ENCODE data around the gene FAM131A. TPM values are rescaled to one million over a fixed set of nuclear protein-coding genes. Genes with fewer than 3 reads are reported as not detected.
A peak's percentile ranks its signal among the peaks of the same experiment; 100 is the strongest.

FAM131A gene, protein sequence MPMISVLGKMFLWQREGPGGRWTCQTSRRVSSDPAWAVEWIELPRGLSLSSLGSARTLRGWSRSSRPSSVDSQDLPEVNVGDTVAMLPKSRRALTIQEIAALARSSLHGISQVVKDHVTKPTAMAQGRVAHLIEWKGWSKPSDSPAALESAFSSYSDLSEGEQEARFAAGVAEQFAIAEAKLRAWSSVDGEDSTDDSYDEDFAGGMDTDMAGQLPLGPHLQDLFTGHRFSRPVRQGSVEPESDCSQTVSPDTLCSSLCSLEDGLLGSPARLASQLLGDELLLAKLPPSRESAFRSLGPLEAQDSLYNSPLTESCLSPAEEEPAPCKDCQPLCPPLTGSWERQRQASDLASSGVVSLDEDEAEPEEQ
- total RNA-seq = 10 to 100 TPM; 26.5 to 41.1 (median 33.6) TPM
- polyA plus RNA-seq = 34.3 TPM
- long read RNA-seq, donor 1, transcript FAM131A-207 (7 exons, 1,335 nt) = major isoform, 30 of 80 reads
- long read RNA-seq, donor 1, transcript FAM131A-203 (6 exons, 1,483 nt) = minor isoform, 11 of 80 reads
- long read RNA-seq, donor 1, transcript FAM131A-202 (6 exons, 2,421 nt) = minor isoform, 15 of 80 reads
- long read RNA-seq, donor 1, partial matches to known transcripts = 6 of 80 reads
- long read RNA-seq, donor 1, other reads (novel, unspliced or antisense) = 13 of 80 reads
- long read RNA-seq, donor 2, transcript FAM131A-207 (7 exons, 1,335 nt) = major isoform, 24 of 54 reads
- long read RNA-seq, donor 2, transcript FAM131A-203 (6 exons, 1,483 nt) = minor isoform, 10 of 54 reads
- long read RNA-seq, donor 2, transcript FAM131A-202 (6 exons, 2,421 nt) = minor isoform, 7 of 54 reads
- long read RNA-seq, donor 2, partial matches to known transcripts = 3 of 54 reads
- long read RNA-seq, donor 2, other reads (novel, unspliced or antisense) = 9 of 54 reads
- long read RNA-seq, donor 3, transcript FAM131A-207 (7 exons, 1,335 nt) = major isoform, 85 of 240 reads
- long read RNA-seq, donor 3, transcript FAM131A-202 (6 exons, 2,421 nt) = minor isoform, 12 of 240 reads
- long read RNA-seq, donor 3, transcript FAM131A-203 (6 exons, 1,483 nt) = minor isoform, 64 of 240 reads
- long read RNA-seq, donor 3, partial matches to known transcripts = 41 of 240 reads
- long read RNA-seq, donor 3, other reads (novel, unspliced or antisense) = 30 of 240 reads
- long read RNA-seq, donor 4, transcript FAM131A-207 (7 exons, 1,335 nt) = major isoform, 22 of 49 reads
- long read RNA-seq, donor 4, partial matches to known transcripts = 13 of 49 reads
- long read RNA-seq, donor 4, other reads (novel, unspliced or antisense) = 8 of 49 reads

DNA sequence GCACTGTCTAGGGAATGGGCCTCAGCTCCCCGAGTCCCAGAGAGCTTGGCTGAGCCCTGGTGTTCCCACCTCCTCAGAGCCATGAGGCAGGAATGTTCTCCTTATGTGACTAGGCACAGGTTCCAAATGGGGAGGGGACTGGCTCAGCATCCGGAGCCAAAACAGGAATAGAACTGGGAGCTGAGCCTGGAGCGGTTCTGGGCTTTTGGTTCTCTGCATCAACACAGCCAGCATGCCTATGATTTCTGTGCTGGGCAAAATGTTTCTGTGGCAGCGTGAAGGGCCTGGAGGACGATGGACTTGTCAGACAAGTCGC is at the start of gene FAM131A:
Gene FAM131A (plus strand): TSS at position 202 of the 316 bp plus-strand sequence. CDS start 31 bp downstream, at position 233.
- Histone ChIP-seq H3K27ac (ENCODE audit: low read length) (peak within 1 kb of the TSS; percentile 97), H3K4me1 (ENCODE audit: control insufficient read depth, insufficient read depth, low read length) (peaks cover 4% of the 10 kb centered on the region), H3K4me3 (ENCODE audit: low read length) (peak within 1 kb of the TSS; percentile 94), H3K9me3 (ENCODE audit: control insufficient read depth, low read length) (no peaks in the 10 kb centered on the region), H3K27me3 (ENCODE audit: control insufficient read depth, insufficient read depth) (no peaks in the 10 kb centered on the region)
- WGBS = 23% methylated on average over 6 of the region's 6 CpGs
- DNase-seq (peak; percentile 81 to 89 (median 83)), ATAC-seq (peak; percentile 46 to 64)
- intact Hi-C loops (cut with DNase I) = no loop called here

DNA sequence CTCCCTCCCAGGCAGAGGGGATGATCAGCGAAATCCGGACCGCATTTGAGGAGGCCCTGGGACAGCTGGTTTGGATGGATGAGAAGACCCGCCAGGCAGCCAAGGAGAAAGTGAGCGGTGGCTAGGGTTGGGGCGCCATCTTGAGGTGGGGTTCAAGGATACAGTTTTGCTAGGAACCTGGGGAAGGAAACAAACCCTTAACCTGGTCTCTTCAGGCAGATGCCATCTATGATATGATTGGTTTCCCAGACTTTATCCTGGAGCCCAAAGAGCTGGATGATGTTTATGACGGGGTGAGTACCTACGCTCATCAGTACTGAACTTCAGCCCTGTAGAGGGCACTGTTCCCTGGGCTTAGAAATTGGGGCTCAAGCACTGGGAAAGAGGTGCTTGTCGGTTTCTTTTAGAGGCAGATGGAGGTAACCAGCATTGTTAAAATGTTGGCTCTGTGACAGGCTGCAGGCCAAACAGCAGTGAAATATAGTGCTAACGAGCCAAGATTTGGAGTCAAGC is 47.9 kb upstream of the FAM131A start:
- ATAC-seq (no peak), DNase-seq (peak in 1 of 3 donors; percentile 39)
- intact Hi-C loops (cut with DNase I) = loop anchor here in 2 of 4 donors (5.0 to 10.0 kb wide), 2 partner anchors 62 to 395 kb away; partner anchors contain the start of gene VWA5B2 (in 1 of the 2)
- H3K4me1 ChIP-seq (ENCODE audit: control insufficient read depth, insufficient read depth, low read length) = no peaks in the 10 kb centered on the region
- no peak overlapping the region for H3K4me3 ChIP-seq (ENCODE audit: low read length)
- 9% methylated on average over 10 of the region's 10 CpGs for WGBS
- no peak overlapping the region for H3K27ac ChIP-seq (ENCODE audit: low read length)
- H3K9me3 ChIP-seq (ENCODE audit: control insufficient read depth, low read length) = no peaks in the 10 kb centered on the region
- no peaks in the 10 kb centered on the region for H3K27me3 ChIP-seq (ENCODE audit: control insufficient read depth, insufficient read depth)

DNA sequence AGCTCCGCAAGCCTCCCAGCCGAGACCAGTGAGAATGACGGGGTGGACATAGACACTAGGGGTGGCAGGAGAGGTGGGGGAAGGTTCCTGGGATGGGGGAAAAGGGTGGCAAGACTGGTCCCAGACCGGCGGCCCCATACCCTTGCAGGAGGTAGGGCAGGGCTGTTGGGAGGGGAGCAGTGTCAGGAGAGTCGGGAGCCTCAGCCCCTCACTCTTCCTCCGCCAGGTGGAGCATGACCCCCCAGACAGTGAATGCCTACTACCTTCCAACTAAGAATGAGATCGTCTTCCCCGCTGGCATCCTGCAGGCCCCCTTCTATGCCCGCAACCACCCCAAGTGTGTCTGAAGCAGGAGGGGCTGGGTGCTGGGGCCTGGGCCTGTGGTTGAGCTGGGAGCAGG is 47.1 kb upstream of the FAM131A start:
- Histone ChIP-seq H3K27me3 (ENCODE audit: control insufficient read depth, insufficient read depth) (no peaks in the 10 kb centered on the region), H3K27ac (ENCODE audit: low read length) (no peak overlapping the region), H3K4me1 (ENCODE audit: control insufficient read depth, insufficient read depth, low read length) (no peaks in the 10 kb centered on the region), H3K9me3 (ENCODE audit: control insufficient read depth, low read length) (no peaks in the 10 kb centered on the region), H3K4me3 (ENCODE audit: low read length) (no peak overlapping the region)
- 82% methylated on average over 10 of the region's 10 CpGs for WGBS
- ATAC-seq = no peak
- DNase-seq = no peak
- intact Hi-C loops (cut with DNase I) = loop anchor here in 2 of 4 donors (10.0 kb wide), 2 partner anchors 66 to 106 kb away; partner anchors contain the start of genes ABCF3 (in 1 of the 2) and VWA5B2 (in 1 of the 2)

DNA sequence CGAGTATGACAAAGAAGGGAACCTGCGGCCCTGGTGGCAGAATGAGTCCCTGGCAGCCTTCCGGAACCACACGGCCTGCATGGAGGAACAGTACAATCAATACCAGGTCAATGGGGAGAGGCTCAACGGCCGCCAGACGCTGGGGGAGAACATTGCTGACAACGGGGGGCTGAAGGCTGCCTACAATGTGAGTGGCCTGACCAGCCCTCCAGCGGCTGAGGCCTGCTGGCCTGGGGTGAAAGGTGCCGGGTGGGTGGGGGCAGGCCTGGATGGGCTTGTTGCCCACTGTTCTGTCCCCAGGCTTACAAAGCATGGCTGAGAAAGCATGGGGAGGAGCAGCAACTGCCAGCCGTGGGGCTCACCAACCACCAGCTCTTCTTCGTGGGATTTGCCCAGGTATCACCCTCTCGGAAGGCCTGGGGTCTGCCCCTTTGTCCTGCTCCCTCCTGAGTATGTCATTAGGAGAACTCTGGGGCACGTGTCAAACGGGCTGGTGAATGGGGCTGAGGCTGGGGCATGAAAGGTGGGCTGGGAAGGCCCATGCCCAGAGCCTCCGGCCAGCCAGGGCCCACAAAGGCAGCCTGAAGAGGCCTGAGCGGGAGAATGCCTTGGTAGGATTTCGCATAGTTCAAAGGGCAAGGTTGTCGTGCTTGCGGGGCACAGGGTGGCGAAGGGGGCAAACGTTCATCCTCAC is 46.2 kb upstream of the FAM131A start:
- no peak for DNase-seq
- intact Hi-C loops (cut with DNase I) = loop anchor here in 2 of 4 donors (10.0 kb wide), 2 partner anchors 66 to 106 kb away; partner anchors contain the start of genes ABCF3 (in 1 of the 2) and VWA5B2 (in 1 of the 2)
- no peaks in the 10 kb centered on the region for H3K4me1 ChIP-seq (ENCODE audit: control insufficient read depth, insufficient read depth, low read length)
- no peak overlapping the region for H3K4me3 ChIP-seq (ENCODE audit: low read length)
- H3K9me3 ChIP-seq (ENCODE audit: control insufficient read depth, low read length) = no peaks in the 10 kb centered on the region
- no peak overlapping the region for H3K27ac ChIP-seq (ENCODE audit: low read length)
- no peaks in the 10 kb centered on the region for H3K27me3 ChIP-seq (ENCODE audit: control insufficient read depth, insufficient read depth)
- peak in 1 of 2 donors; percentile 10 for ATAC-seq
- WGBS = 87% methylated on average over 22 of the region's 22 CpGs

DNA sequence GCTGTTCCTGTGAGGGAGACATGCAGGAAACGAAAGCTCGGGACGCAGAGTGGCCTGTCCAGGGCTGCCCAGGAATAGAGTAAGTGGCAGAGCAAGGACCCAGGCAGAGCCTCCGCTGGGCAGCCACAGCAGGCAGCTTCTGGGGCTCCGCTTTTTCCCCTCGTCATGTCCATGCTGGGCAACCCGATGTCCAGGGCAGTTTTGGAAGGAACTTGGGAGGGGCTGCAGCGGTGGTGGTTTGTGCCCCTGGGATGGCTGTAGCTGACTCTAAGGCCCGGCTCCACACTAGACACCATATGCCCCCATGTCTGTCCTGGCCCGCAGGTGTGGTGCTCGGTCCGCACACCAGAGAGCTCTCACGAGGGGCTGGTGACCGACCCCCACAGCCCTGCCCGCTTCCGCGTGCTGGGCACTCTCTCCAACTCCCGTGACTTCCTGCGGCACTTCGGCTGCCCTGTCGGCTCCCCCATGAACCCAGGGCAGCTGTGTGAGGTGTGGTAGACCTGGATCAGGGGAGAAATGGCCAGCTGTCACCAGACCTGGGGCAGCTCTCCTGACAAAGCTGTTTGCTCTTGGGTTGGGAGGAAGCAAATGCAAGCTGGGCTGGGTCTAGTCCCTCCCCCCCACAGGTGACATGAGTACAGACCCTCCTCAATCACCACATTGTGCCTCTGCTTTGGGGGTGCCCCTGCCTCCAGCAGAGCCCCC is 45.5 kb upstream of the FAM131A start:
- Histone ChIP-seq H3K9me3 (ENCODE audit: control insufficient read depth, low read length) (no peaks in the 10 kb centered on the region), H3K27ac (ENCODE audit: low read length) (no peak overlapping the region), H3K4me3 (ENCODE audit: low read length) (no peak overlapping the region), H3K27me3 (ENCODE audit: control insufficient read depth, insufficient read depth) (no peaks in the 10 kb centered on the region), H3K4me1 (ENCODE audit: control insufficient read depth, insufficient read depth, low read length) (no peaks in the 10 kb centered on the region)
- intact Hi-C loops (cut with DNase I) = loop anchor here in 2 of 4 donors (10.0 kb wide), 2 partner anchors 67 to 107 kb away; partner anchors contain the start of genes ABCF3 (in 1 of the 2) and VWA5B2 (in 1 of the 2)
- ATAC-seq (peak in 1 of 2 donors; percentile 10), DNase-seq (no peak)
- WGBS = 89% methylated on average over 21 of the region's 21 CpGs

DNA sequence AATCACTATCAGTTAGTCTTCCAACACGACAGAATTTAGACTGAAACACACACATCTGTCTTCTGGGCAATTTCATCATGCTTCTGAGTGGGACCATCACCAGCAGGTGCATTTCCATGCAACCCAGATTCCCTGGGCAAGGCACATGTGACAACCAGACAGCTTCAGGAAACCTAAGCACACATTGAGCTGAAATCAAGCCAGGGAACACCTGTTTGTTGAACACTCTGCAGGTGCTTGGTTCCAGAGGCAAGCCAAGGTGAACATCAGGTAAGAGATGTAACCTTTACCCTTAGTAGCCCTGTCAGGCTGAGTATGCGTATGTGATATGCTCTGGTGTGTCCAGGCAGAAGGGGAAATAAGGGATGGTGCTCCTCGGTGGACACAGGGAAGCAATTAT is 41.6 kb upstream of the FAM131A start:
- Histone ChIP-seq H3K4me1 (ENCODE audit: control insufficient read depth, insufficient read depth, low read length) (peaks cover 3% of the 10 kb centered on the region), H3K4me3 (ENCODE audit: low read length) (no peak overlapping the region), H3K9me3 (ENCODE audit: control insufficient read depth, low read length) (no peaks in the 10 kb centered on the region), H3K27ac (ENCODE audit: low read length) (no peak overlapping the region), H3K27me3 (ENCODE audit: control insufficient read depth, insufficient read depth) (no peaks in the 10 kb centered on the region)
- intact Hi-C loops (cut with DNase I) = loop anchor here in 2 of 4 donors (10.0 kb wide), 2 partner anchors 71 to 111 kb away; partner anchors contain the start of genes ABCF3 (in 1 of the 2) and VWA5B2 (in 1 of the 2)
- no peak for ATAC-seq
- DNase-seq = no peak
- 59% methylated on average over 3 of the region's 3 CpGs for WGBS

DNA sequence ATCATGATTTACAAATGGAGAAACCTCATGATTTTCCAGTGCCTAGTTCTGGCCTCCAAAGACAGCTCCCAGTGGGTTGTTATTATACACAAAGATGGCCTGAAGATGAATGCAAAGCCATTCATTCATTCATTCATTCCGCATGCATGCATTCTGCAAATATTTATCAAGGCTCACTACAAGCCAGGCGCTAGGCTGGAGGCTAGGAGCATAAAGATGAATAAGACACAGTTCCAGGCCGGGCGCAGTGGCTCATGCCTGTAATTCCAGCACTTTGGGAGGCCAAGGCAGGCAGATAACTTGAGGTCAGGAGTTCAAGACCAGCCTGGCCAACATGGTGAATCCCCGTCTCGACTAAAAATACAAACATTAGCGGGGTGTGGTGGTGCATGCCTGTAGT is 40.8 kb upstream of the FAM131A start:
- intact Hi-C loops (cut with DNase I) = loop anchor here in 2 of 4 donors (10.0 kb wide), 2 partner anchors 72 to 112 kb away; partner anchors contain the start of genes ABCF3 (in 1 of the 2) and VWA5B2 (in 1 of the 2)
- whole genome bisulfite sequencing = 77% methylated on average over 7 of the region's 7 CpGs
- Histone ChIP-seq H3K27ac (ENCODE audit: low read length) (no peak overlapping the region), H3K4me1 (ENCODE audit: control insufficient read depth, insufficient read depth, low read length) (peaks cover 3% of the 10 kb centered on the region), H3K4me3 (ENCODE audit: low read length) (no peak overlapping the region), H3K27me3 (ENCODE audit: control insufficient read depth, insufficient read depth) (no peaks in the 10 kb centered on the region), H3K9me3 (ENCODE audit: control insufficient read depth, low read length) (no peaks in the 10 kb centered on the region)
- ATAC-seq = no peak
- DNase-seq = no peak

DNA sequence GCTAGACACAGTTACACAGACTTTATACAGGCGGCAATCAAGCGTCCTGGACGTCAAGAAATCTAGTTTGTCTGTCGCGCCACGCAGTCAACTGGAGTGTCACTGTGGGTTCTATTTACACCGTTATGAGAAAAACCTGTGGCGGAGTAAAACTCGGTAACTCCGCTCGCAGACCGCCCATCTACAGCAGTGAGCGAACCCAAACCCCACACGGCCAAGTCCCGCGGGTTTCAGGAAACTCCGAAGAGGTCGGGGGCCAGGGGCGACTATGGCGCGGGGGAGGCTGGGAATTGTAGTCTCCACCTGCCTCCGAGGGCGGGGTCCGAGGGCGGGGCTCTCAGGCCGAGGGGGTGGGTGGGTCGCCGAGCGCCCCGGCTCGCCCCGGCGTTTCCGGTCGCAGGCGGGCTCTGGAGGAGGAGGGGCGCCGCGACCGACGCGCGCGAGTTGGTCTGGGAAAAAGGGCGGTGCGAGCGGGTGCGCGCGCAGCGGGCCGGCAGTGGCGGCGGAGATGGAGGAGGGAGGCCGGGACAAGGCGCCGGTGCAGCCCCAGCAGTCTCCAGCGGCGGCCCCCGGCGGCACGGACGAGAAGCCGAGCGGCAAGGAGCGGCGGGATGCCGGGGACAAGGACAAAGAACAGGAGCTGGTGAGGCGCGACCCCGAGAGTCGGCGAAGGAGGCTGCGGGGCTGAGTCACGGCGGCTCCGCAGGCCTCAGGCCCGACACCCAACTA is 38.5 kb upstream of the FAM131A start, which contains the start of gene PSMD2:
Gene PSMD2 (plus strand): TSS at position 483 of the 729 bp plus-strand sequence. CDS start 26 bp downstream, at position 509.
- Histone ChIP-seq H3K4me3 (ENCODE audit: low read length) (peak within 1 kb of the TSS; percentile 89), H3K27ac (ENCODE audit: low read length) (peak within 1 kb of the TSS; percentile 89), H3K4me1 (ENCODE audit: control insufficient read depth, insufficient read depth, low read length) (peaks cover 3% of the 10 kb centered on the region), H3K27me3 (ENCODE audit: control insufficient read depth, insufficient read depth) (no peaks in the 10 kb centered on the region), H3K9me3 (ENCODE audit: control insufficient read depth, low read length) (no peaks in the 10 kb centered on the region)
- intact Hi-C loops (cut with DNase I) = loop anchor here in 2 of 4 donors (10.0 kb wide), 2 partner anchors 74 to 114 kb away; partner anchors contain the start of genes ABCF3 (in 1 of the 2) and VWA5B2 (in 1 of the 2)
- DNase-seq (peak; percentile 98 to 99 (median 99)), ATAC-seq (peak; percentile 99)
- whole genome bisulfite sequencing = under 1% methylated on average over 78 of the region's 78 CpGs
